Ishikawa (cell line): ENCODE measurements around the gene SRF.
A peak's percentile ranks its signal among the peaks of the same experiment; 100 is the strongest.

Experiments used
- CEBPB ChIP-seq: IDR thresholded peaks from 2 replicates; pipeline ENCODE4 v1.6.1; 2012
- CREB1 ChIP-seq: IDR thresholded peaks from 2 replicates; pipeline ENCODE4 v1.6.1; 2012; ENCODE audit warnings: low read depth
- EGR1 ChIP-seq: IDR thresholded peaks from 2 replicates; pipeline ENCODE4 v1.6.1; 2012
- EP300 ChIP-seq: IDR thresholded peaks from 2 replicates; pipeline ENCODE4 v1.6.1; 2012; ENCODE audit warnings: borderline replicate concordance
- FOXM1 ChIP-seq: IDR thresholded peaks from 2 replicates; pipeline ENCODE4 v1.6.1; 2012; ENCODE audit warnings: low read depth, borderline replicate concordance
- NFIC ChIP-seq: IDR thresholded peaks from 2 replicates; pipeline ENCODE4 v1.6.1; 2012
- RAD21 ChIP-seq: IDR thresholded peaks from 2 replicates; pipeline ENCODE4 v1.6.1; 2012; ENCODE audit warnings: low read depth
- TAF1 ChIP-seq: IDR thresholded peaks from 2 replicates; pipeline ENCODE4 v1.6.1; 2012; ENCODE audit warnings: low read depth, mild to moderate bottlenecking
- TCF12 ChIP-seq: IDR thresholded peaks from 2 replicates; pipeline ENCODE4 v1.6.1; 2012; ENCODE audit warnings: low read depth
- TEAD4 ChIP-seq: IDR thresholded peaks from 2 replicates; pipeline ENCODE4 v1.6.1; 2012
- YY1 ChIP-seq: IDR thresholded peaks from 2 replicates; pipeline ENCODE4 v1.6.1; 2012; ENCODE audit warnings: low read depth
- ZBTB7A ChIP-seq: IDR thresholded peaks from 2 replicates; pipeline ENCODE4 v1.6.1; 2012; ENCODE audit warnings: low read depth
- TF ChIP-seq, protein P1 (sequence below): IDR thresholded peaks from 2 replicates; pipeline ENCODE4 v1.6.1; 2012
- TF ChIP-seq, protein P2 (sequence below): IDR thresholded peaks from 2 replicates; pipeline ENCODE4 v1.6.1; 2012
- TF ChIP-seq, protein P3 (sequence below): IDR thresholded peaks from 2 replicates; pipeline ENCODE4 v1.6.1; 2012; ENCODE audit warnings: low read depth, mild to moderate bottlenecking

SRF gene

DNA sequence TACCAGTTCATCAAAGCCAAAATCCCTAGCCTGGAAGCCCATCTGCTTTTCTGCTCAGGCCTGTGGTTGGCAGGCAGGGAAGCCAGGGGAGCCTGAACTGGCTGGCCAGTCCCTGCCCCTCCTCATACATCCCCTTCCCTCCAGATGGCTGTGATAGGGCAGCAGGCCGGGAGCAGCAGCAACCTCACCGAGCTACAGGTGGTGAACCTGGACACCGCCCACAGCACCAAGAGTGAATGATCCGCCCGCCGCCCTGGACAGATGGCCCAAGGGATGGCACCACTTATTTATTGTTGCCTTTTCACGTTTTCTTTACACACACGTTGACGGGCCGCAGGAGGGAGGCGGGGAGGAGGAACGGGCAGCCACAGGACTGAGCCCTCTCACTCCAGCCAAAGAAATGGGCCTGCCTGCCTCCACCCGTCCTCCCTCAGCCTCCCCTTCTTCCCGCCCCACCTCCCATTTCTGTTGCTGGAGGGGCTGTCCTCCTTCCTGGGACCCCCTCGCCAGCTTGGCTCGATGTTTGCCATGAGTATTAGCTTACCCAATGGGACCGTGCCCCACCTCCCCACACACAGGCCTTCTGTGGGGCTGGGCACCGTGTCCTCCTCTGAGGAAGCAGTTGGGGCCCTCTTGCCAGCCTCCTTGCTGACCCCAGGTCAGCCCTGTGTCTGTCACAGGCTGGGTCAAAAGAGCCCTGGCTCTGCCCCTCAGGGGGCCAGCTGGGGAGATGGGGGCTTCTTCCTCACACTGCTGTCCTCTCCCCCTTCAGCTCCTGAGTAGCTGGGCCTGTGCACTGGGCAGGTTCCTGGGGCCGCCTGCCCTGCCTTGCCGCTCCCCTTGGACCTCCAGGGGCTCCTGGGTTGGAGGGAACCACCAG is 8.1 kb downstream of the SRF start:
- TF ChIP-seq RAD21 = no peak

DNA sequence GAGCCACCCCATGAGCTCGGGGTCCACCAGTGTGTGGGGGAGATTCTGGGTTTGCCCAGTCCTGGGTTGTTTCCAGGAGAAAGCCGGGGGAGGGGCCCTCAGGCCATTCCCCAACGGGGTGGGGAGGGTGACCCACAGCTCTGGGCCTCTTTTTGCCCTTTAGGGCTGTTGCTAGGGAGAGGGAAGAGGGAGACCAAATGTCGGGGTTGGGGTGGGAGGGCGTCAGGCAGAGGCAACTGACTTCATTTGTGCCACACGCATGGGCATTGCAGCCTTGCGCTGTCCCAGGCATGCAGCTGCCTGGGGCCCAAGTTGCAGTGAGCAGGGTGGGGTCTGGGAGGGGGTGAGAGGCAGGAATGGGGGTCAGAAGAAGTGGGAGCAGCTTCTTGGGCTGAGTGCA is 9.0 kb downstream of the SRF start:
- TF ChIP-seq, protein P1, sequence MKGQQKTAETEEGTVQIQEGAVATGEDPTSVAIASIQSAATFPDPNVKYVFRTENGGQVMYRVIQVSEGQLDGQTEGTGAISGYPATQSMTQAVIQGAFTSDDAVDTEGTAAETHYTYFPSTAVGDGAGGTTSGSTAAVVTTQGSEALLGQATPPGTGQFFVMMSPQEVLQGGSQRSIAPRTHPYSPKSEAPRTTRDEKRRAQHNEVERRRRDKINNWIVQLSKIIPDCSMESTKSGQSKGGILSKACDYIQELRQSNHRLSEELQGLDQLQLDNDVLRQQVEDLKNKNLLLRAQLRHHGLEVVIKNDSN = no peak

DNA sequence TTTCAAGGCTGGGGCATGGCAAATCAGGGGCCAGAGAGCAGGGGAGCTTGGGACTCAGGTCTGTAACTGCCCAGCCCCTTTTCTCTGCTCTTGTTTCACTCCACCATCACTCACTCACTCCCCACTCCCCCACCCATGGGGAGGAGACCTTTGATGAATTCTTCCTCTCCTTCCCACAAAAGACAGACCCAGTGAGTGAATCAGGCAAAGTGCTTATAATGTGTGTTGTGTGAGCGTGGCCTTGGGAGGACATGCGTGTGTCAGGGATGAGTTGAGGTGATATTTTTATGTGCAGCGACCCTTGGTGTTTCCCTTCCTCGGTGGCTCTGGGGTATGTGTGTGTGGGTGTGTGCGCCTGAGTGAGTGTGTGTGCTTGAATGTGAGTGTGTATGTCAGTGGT is 9.9 kb downstream of the SRF start:
- TF ChIP-seq EGR1 (no peak), EP300 (no peak), TCF12 (no peak), TAF1 (no peak), ZBTB7A (no peak), RAD21 (no peak), NFIC (no peak), CEBPB (no peak), YY1 (no peak), TEAD4 (no peak), CREB1 (no peak), FOXM1 (no peak)
- TF ChIP-seq, protein P2, sequence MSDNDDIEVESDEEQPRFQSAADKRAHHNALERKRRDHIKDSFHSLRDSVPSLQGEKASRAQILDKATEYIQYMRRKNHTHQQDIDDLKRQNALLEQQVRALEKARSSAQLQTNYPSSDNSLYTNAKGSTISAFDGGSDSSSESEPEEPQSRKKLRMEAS = no peak
- TF ChIP-seq, protein P3, sequence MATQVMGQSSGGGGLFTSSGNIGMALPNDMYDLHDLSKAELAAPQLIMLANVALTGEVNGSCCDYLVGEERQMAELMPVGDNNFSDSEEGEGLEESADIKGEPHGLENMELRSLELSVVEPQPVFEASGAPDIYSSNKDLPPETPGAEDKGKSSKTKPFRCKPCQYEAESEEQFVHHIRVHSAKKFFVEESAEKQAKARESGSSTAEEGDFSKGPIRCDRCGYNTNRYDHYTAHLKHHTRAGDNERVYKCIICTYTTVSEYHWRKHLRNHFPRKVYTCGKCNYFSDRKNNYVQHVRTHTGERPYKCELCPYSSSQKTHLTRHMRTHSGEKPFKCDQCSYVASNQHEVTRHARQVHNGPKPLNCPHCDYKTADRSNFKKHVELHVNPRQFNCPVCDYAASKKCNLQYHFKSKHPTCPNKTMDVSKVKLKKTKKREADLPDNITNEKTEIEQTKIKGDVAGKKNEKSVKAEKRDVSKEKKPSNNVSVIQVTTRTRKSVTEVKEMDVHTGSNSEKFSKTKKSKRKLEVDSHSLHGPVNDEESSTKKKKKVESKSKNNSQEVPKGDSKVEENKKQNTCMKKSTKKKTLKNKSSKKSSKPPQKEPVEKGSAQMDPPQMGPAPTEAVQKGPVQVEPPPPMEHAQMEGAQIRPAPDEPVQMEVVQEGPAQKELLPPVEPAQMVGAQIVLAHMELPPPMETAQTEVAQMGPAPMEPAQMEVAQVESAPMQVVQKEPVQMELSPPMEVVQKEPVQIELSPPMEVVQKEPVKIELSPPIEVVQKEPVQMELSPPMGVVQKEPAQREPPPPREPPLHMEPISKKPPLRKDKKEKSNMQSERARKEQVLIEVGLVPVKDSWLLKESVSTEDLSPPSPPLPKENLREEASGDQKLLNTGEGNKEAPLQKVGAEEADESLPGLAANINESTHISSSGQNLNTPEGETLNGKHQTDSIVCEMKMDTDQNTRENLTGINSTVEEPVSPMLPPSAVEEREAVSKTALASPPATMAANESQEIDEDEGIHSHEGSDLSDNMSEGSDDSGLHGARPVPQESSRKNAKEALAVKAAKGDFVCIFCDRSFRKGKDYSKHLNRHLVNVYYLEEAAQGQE = no peak
- TF ChIP-seq, protein P1 = no peak

DNA sequence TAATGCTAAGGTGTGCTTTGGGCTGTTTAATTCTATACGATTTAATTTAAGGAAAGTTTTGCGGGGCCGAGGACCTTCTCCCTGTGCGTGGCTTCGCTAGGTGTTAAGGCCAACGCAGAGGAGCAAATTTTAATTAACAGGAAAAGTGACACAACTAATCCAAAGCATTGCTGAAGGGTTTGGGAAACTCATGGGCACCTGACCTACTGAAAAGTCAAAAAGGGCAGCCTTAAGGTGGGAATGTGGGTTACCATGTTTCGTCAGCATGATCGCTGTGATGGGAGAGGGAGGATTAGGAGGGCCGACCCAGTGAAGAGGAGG is 10.5 kb downstream of the SRF start:
- TF ChIP-seq, protein P2 = no peak
- TF ChIP-seq RAD21 (no peak), NFIC (no peak), CEBPB (no peak), TEAD4 (no peak), EP300 (no peak), CREB1 (no peak), TCF12 (no peak), FOXM1 (no peak), TAF1 (no peak), YY1 (no peak), EGR1 (no peak)
- TF ChIP-seq, protein P1 = no peak
- TF ChIP-seq, protein P3 = no peak

DNA sequence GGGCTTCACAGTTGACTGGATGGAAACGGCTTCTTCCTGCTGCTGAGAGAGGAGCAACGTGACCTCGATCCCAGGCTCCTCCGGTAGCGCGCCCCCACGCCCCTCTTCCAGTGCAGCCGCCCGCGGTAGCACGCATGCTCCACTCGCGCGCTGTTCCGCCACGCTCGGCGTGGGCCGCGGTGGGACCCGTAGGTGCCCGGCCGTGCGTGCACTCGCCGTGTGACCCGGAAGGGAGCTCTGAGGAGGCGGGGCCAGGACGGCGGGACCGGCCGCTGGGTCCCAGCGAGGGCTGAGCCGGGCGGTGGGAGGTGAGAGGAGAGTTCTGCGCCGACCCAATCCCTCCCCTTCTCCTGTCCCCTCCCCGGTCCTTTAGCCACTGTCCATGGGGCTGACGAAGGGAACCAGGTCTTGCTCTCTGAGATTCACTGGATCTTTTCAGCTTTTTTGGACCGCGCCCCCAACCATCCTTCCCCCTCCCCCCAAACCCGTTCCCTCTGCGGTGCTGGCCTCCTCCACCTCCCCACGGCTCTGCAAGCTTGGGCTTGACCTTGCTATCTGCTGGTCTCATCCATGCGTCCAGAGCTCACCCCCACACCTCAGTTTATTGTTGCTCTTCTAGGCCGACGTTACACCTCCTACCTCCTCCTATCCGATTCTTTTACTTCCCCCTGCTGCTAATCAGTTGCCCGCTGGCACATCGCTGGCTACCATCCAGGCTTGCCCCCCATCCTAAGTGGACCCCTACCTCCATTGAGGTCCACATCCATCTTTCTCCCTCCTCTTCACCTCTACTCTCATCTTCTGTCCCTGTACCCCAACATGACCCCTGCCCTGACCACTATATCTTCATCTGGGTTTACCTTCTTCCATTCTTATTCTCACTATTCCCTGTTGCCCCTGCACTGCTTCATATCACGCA is 11.1 kb downstream of the SRF start, which contains the start of gene CUL9:
Gene CUL9 (plus strand): TSS at position 255 of the 919 bp plus-strand sequence. CDS start 2,115 bp downstream, outside the sequence.
- TF ChIP-seq, protein P2 = peak; percentile 91
- no peak for TF ChIP-seq CEBPB
- 0 out of 2 replicates have a peak, but pooled peaks have one; percentile 60 for TF ChIP-seq YY1
- no peak for TF ChIP-seq NFIC
- peak; percentile 71 for TF ChIP-seq TCF12
- no peak for TF ChIP-seq EP300
- TF ChIP-seq RAD21 = no peak
- no peak for TF ChIP-seq FOXM1
- TF ChIP-seq EGR1 = peak; percentile 60
- TF ChIP-seq ZBTB7A = peak; percentile 76
- TF ChIP-seq TEAD4 = no peak; the same call in 1 of the 2 replicates
- peak; percentile 72 for TF ChIP-seq TAF1
- TF ChIP-seq, protein P1 = peak; percentile 86
- TF ChIP-seq CREB1 = no peak
- TF ChIP-seq, protein P3 = no peak
